Vagina (tissue), 2 donors: ENCODE data around the gene KCNJ10.
"Not testable (repeated sequence)": the region's sequence is repeated elsewhere in the genome, so short reads cannot be mapped to it uniquely, and the experiment has no call there.

Source experiments
- POLR2AphosphoS5 ChIP-seq, 2 donors: sonication (generic); formaldehyde crosslinking; IDR thresholded peaks; one replicate each; pipeline ENCODE4 v1.9.0; 2017; ENCODE audit warnings: antibody characterized with exemption in 2 of 2, mild to moderate bottlenecking in 2 of 2, low read depth in 1 of 2; ENCODE audit not compliant: insufficient read depth in 1 of 2
- TF ChIP-seq, protein P1 (sequence below), 3 experiments: fragments of 450-650 bp in 2 of 3; fragments of 200-600 bp in 1 of 3; sonication (generic) in 1 of 3; IDR thresholded peaks; one replicate each; pipeline ENCODE4 v1.5.1; 2017 to 2019; ENCODE audit warnings: antibody characterized with exemption in 3 of 3, mild to moderate bottlenecking in 2 of 3, moderate library complexity in 2 of 3

DNA sequence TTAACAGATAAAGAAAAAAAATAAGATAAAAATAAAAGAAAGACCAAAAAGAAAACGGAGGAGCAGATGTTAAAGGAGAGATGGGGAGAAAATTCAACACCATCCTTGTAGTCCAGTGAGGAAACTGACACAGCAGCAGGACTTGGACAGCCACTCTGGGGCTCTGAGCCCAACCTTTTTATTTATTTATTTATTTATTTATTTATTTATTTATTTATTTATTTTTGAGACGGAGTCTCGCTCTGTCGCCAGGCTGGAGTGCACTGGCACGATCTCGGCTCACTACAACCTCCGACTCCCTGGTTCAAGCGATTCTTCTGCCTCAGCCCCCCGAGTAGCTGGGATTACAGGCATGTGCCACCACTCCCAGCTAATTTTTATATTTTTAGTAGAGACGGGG lies 41.5 kb upstream of the KCNJ10 start:
- TF ChIP-seq, protein P1, sequence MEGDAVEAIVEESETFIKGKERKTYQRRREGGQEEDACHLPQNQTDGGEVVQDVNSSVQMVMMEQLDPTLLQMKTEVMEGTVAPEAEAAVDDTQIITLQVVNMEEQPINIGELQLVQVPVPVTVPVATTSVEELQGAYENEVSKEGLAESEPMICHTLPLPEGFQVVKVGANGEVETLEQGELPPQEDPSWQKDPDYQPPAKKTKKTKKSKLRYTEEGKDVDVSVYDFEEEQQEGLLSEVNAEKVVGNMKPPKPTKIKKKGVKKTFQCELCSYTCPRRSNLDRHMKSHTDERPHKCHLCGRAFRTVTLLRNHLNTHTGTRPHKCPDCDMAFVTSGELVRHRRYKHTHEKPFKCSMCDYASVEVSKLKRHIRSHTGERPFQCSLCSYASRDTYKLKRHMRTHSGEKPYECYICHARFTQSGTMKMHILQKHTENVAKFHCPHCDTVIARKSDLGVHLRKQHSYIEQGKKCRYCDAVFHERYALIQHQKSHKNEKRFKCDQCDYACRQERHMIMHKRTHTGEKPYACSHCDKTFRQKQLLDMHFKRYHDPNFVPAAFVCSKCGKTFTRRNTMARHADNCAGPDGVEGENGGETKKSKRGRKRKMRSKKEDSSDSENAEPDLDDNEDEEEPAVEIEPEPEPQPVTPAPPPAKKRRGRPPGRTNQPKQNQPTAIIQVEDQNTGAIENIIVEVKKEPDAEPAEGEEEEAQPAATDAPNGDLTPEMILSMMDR (IDR thresholded peaks at IDR 0.05) = not testable (repeated sequence)
- not testable (repeated sequence) for TF ChIP-seq POLR2AphosphoS5 (IDR thresholded peaks at IDR 0.05; ENCODE audit: insufficient read depth in 1 of 2, low read depth in 1 of 2)
